Ishikawa (cell line): ENCODE measurements around the gene CIT.

Experiments
- CEBPB ChIP-seq: IDR thresholded peaks from 2 replicates; pipeline ENCODE4 v1.6.1; 2012
- CREB1 ChIP-seq: IDR thresholded peaks from 2 replicates; pipeline ENCODE4 v1.6.1; 2012; ENCODE audit warnings: low read depth
- EGR1 ChIP-seq: IDR thresholded peaks from 2 replicates; pipeline ENCODE4 v1.6.1; 2012
- EP300 ChIP-seq: IDR thresholded peaks from 2 replicates; pipeline ENCODE4 v1.6.1; 2012; ENCODE audit warnings: borderline replicate concordance
- FOXM1 ChIP-seq: IDR thresholded peaks from 2 replicates; pipeline ENCODE4 v1.6.1; 2012; ENCODE audit warnings: low read depth, borderline replicate concordance
- MAX ChIP-seq: IDR thresholded peaks from 2 replicates; pipeline ENCODE4 v1.6.1; 2012
- NFIC ChIP-seq: IDR thresholded peaks from 2 replicates; pipeline ENCODE4 v1.6.1; 2012
- RAD21 ChIP-seq: IDR thresholded peaks from 2 replicates; pipeline ENCODE4 v1.6.1; 2012; ENCODE audit warnings: low read depth
- REST ChIP-seq: IDR thresholded peaks from 2 replicates; pipeline ENCODE4 v1.6.1; 2012; ENCODE audit warnings: low read depth, mild to moderate bottlenecking
- TAF1 ChIP-seq: IDR thresholded peaks from 2 replicates; pipeline ENCODE4 v1.6.1; 2012; ENCODE audit warnings: low read depth, mild to moderate bottlenecking
- TCF12 ChIP-seq: IDR thresholded peaks from 2 replicates; pipeline ENCODE4 v1.6.1; 2012; ENCODE audit warnings: low read depth
- TEAD4 ChIP-seq: IDR thresholded peaks from 2 replicates; pipeline ENCODE4 v1.6.1; 2012
- USF1 ChIP-seq: IDR thresholded peaks from 2 replicates; pipeline ENCODE4 v1.6.1; 2012
- YY1 ChIP-seq: IDR thresholded peaks from 2 replicates; pipeline ENCODE4 v1.6.1; 2012; ENCODE audit warnings: low read depth
- ZBTB7A ChIP-seq: IDR thresholded peaks from 2 replicates; pipeline ENCODE4 v1.6.1; 2012; ENCODE audit warnings: low read depth

Gene CIT

GRCh38 chr12:119749666-119750065 lies 127.5 kb downstream of the CIT start:
- TF ChIP-seq TAF1, result no peak
- no peak for TF ChIP-seq FOXM1
- no peak for TF ChIP-seq REST
- TF ChIP-seq RAD21, result no peak

GRCh38 chr12:119748497-119748896 lies 128.6 kb downstream of the CIT start:
- TF ChIP-seq USF1, result no peak
- TF ChIP-seq FOXM1, result no peak
- TF ChIP-seq CREB1, result no peak
- no peak for TF ChIP-seq TCF12
- TF ChIP-seq NFIC, result no peak
- TF ChIP-seq ZBTB7A, result no peak
- TF ChIP-seq EGR1, result no peak
- no peak for TF ChIP-seq YY1
- no peak for TF ChIP-seq REST
- TF ChIP-seq TEAD4, result no peak
- no peak for TF ChIP-seq MAX

GRCh38 chr12:119746169-119746568 lies 131.0 kb downstream of the CIT start:
- TF ChIP-seq RAD21 (no peak), NFIC (no peak), CREB1 (no peak), TCF12 (no peak), EGR1 (no peak), MAX (no peak), TAF1 (no peak), FOXM1 (no peak)

GRCh38 chr12:119744900-119745606 lies 132.1 kb downstream of the CIT start:
- TF ChIP-seq ZBTB7A (no peak), TAF1 (no peak), CREB1 (no peak)

GRCh38 chr12:119742700-119743099 lies 134.4 kb downstream of the CIT start:
- no peak for TF ChIP-seq YY1

GRCh38 chr12:119740830-119741229 lies 136.3 kb downstream of the CIT start:
- TF ChIP-seq TCF12, result no peak
- no peak for TF ChIP-seq EP300
- TF ChIP-seq REST, result no peak
- TF ChIP-seq EGR1, result no peak
- TF ChIP-seq YY1, result no peak
- TF ChIP-seq TEAD4, result no peak
- TF ChIP-seq USF1, result no peak
- TF ChIP-seq ZBTB7A, result no peak
- no peak for TF ChIP-seq RAD21
- TF ChIP-seq CREB1, result no peak
- TF ChIP-seq FOXM1, result no peak
- TF ChIP-seq TAF1, result no peak
- TF ChIP-seq NFIC, result no peak
- no peak for TF ChIP-seq MAX
- no peak for TF ChIP-seq CEBPB
